Renal cortical epithelial cell (primary cell): ENCODE measurements around the gene HOXC6. TPM values are rescaled to one million over a fixed set of nuclear protein-coding genes. Genes with fewer than 3 reads are reported as not detected.
"Not testable (repeated sequence)": the region's sequence is repeated elsewhere in the genome, so short reads cannot be mapped to it uniquely, and the experiment has no call there.

Experiments used
- DNase-seq: peaks from one replicate; pipeline ENCODE4 v3.0.0-alpha.2; 2011; ENCODE audit warnings: low read depth
- total RNA-seq: library from RNA; depleted of rRNA; stranded (reverse); fragments of >200 nt; gene quantifications from 2 replicates; pipeline ENCODE4 v1.2.3, GENCODE V29; 2014

The HOXC6 gene
- total RNA-seq, 1 donor from 2014 or later, result 6.0 TPM

GRCh38 chr12:54054742-54055194, 26.5 kb downstream of the HOXC6 start:
- DNase-seq, result no peak

DNA sequence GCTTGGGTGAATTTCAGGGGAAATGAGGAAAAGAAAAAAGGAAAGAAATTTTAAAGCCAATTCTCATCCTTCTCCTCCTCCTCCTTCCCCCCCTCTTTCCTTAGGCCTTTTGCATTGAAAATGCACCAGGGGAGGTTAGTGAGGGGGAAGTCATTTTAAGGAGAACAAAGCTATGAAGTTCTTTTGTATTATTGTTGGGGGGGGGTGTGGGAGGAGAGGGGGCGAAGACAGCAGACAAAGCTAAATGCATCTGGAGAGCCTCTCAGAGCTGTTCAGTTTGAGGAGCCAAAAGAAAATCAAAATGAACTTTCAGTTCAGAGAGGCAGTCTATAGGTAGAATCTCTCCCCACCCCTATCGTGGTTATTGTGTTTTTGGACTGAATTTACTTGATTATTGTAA, 27.3 kb downstream of the HOXC6 start:
- no peak for DNase-seq

DNA sequence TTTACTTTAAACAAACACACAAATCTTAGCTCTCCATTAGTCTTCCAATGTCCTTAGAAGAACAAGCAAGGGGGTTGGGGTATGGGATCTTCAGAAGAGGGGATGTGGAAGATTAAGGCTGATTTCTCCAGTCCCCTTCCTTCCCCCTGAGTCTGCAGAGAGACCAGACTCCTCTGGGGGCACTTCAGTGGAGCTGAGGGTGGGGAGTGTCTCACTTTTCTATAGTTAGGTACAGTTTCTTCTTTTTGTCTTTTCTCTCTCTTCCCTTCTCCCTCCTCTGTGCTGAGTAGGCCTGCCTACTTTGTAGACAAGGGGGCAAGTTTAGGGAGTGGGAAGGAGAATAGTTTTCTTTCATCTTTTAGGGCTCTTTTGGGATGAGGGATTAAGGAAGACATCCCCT, 27.9 kb downstream of the HOXC6 start:
- DNase-seq, result no peak

- no peak for DNase-seq
Observed at GRCh38 chr12:54058128-54058768, 30.0 kb downstream of the HOXC6 start.

GRCh38 chr12:54059668-54060067, 31.4 kb downstream of the HOXC6 start:
- no peak for DNase-seq

DNA sequence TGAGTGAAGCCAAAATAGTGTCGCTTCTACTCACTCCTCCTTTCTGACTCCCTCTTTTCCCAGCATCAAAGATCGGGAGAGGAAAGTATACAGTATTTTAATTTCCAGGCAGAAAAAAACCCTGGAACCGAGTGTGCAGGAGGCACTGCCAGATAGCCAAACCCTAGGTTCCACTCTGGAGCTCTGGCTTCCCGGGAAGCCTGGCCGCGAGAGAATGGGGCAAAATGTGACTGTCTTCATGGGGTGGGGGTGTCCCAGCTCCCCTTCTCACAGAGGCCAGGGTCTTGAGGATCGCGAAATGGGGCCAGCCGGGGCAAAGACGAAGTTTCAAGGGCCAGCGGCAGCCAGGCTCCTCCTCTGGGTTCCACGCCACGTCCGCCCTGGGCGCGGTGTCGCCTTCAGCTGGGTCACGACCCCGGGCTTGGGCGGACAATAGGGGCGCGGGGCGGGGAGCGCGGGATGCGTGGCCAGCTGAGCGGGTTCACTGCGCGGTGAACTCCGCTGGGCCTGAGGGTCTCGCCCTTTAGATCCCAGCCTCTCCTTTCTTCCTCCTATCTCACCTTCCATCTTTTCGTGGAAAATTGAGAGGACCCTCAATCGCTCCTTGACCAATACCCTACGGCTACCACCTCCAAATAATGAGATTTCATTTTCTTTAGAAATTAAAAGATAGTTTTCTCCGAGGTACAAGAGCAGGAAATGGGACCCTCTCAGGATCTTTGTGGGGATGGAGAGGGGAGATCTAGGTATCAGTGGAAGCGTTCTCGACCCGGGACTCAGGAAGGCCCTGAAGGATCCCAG, 32.1 kb downstream of the HOXC6 start:
- no peak for DNase-seq

DNA sequence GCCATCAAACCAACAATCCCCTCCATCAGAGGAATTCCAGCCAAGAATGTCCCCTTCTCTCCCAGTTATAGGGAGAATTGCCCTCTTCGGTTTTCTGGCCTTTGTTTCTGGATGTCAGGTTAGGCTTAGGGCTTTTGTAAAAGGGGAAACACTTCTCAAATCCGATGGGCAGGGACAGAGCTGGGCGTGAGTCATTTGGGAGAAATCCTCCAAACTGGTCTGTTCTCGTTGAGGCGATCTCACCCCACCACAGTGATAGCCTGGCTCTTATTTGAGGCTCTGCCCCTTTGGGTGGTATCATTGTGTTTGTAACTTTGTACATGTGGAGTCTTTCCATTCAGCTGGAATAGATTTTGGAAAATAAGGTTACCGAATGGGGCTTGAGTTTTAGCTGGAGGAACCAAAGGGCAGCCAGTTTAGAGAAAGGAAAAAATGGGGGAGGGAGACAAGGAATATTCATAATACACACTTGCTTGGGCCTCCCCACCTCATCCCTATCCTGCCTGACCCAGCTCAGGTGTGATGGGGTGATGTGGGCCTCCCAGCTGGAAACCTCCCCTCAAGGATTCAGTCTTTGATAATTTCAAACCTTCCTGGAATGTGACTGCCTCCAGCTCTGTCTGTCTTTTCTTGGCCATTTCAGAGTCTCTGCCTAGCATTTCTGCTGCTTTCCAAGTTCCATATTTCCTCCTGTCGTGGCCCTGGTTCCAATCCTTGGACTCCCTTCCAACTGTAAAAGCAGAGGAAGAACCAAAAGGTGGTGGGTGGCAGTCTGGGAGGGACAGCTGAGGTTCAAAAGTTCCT, 32.9 kb downstream of the HOXC6 start:
- DNase-seq, result no peak

DNA sequence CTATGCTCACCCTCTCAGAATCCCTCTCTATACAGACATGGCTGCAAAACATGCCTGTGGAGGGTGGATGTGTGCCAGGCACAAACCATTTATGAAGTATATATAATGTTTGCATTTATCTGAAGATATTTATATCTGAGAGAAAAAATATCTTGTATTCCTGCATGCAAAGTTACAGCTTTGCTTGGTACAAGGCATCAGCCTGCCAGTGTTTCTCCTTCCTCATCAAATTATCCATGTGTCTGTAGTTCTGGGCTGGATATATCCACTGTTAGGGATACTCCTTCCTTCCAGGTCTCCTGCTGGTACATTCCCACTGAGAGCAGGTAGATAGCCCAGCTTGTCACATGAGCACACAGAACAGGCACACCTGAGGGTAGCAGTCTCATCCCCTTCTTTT, 37.4 kb downstream of the HOXC6 start:
- DNase-seq, result no peak

- DNase-seq, result no peak
Observed at GRCh38 chr12:54066408-54066807, 38.2 kb downstream of the HOXC6 start.

DNA sequence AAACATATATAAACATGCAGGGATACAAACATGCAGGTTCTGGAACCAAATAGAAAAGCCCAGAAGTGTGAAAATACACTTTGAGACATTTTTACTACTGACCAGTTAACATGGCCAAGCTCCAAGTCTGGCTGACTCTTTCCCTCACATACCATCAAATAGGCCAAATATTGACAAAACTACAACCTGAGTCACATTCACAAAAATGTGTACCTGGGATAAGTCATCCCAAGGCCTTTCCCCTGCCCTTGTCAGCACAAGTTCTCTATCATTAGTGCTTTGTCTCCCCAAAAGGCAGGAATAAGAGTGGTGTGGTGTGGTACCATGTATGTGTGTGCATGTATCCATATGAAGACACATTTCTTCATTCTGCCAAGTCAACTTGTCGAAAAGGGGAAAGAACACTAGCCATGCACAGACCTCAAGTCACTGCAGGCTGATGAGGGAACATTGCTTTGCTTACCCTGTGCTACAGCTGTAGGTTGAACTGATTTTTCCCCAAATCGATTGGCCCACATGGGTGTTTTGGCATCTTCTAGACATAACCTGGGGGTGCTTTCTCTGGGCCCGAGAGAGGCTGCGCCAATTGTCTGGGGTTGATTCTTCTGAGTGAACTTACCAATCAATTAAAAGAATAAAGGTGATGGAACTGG, 40.3 kb downstream of the HOXC6 start:
- DNase-seq, result no peak

DNA sequence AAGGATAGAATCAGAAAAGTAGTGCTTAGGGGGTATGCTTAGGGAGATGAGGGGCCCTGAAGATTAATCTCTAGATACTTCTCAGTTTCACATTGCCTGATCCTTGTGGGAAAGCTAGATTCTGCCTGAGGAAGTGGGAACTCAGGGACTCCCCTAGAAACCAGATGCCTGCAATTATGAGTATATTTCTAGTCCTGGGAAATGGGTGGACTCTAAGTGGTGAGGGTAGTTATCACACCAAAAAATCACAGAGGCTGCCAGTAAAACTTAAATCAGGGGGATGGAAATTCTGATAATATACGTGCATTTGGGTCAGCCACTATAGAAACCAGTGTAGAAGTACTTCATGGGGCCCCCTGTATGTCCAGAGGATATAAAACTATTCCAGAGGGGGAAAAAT, 43.7 kb downstream of the HOXC6 start:
- no peak for DNase-seq

- no peak for DNase-seq
Observed at GRCh38 chr12:54074308-54074707, 46.1 kb downstream of the HOXC6 start.

- no peak for DNase-seq
Observed at GRCh38 chr12:54075409-54075808, 47.2 kb downstream of the HOXC6 start.

GRCh38 chr12:54075974-54076373, 47.7 kb downstream of the HOXC6 start:
- no peak for DNase-seq

- not testable (repeated sequence) for DNase-seq
Observed at GRCh38 chr12:54077843-54078242, 49.6 kb downstream of the HOXC6 start.

GRCh38 chr12:54079115-54079514, 50.9 kb downstream of the HOXC6 start:
- not testable (repeated sequence) for DNase-seq

Other genes starting within 250 kb of the HOXC6 start
- gene HOXC13, start 89.6 kb upstream of the HOXC6 start, total RNA-seq, result 0.15 TPM in 1 of 2 replicates, not detected in the other
- not detected in 2 replicates for gene HOXC12, start 73.5 kb upstream of the HOXC6 start, total RNA-seq
- 0.69 and 1.7 TPM in 2 replicates for gene HOXC11, start 55.3 kb upstream of the HOXC6 start, total RNA-seq
- 1.3 TPM in 1 of 2 replicates, not detected in the other for gene HOTAIR, start 53.5 kb upstream of the HOXC6 start, total RNA-seq
- 1.6 and 15.3 TPM in 2 replicates for gene HOXC10, start 43.3 kb upstream of the HOXC6 start, total RNA-seq
- 5.9 and 6.5 TPM in 2 replicates for gene HOXC9, start 28.3 kb upstream of the HOXC6 start, total RNA-seq
- 0.87 and 1.8 TPM in 2 replicates for gene HOXC8, start 19.5 kb upstream of the HOXC6 start, total RNA-seq
- gene HOXC5, start 4.6 kb downstream of the HOXC6 start, total RNA-seq, result 0.80 TPM in 1 of 2 replicates, not detected in the other
- gene HOXC4, start 25.4 kb downstream of the HOXC6 start, total RNA-seq, result 0.52 and 1.5 TPM in 2 replicates
- gene SMUG1, start 160.5 kb downstream of the HOXC6 start, total RNA-seq, result 22.3 and 41.0 TPM in 2 replicates